GM19467 (cell line): ENCODE results near the gene CFAP206.

Experiments used
- ATAC-seq: cut with Tn5 transposase; IDR thresholded peaks from one replicate; pipeline ENCODE4 v1.9.1; 2021; ENCODE audit warnings: mild to moderate bottlenecking, moderate library complexity; ENCODE audit not compliant: unreplicated experiment

The CFAP206 gene

DNA sequence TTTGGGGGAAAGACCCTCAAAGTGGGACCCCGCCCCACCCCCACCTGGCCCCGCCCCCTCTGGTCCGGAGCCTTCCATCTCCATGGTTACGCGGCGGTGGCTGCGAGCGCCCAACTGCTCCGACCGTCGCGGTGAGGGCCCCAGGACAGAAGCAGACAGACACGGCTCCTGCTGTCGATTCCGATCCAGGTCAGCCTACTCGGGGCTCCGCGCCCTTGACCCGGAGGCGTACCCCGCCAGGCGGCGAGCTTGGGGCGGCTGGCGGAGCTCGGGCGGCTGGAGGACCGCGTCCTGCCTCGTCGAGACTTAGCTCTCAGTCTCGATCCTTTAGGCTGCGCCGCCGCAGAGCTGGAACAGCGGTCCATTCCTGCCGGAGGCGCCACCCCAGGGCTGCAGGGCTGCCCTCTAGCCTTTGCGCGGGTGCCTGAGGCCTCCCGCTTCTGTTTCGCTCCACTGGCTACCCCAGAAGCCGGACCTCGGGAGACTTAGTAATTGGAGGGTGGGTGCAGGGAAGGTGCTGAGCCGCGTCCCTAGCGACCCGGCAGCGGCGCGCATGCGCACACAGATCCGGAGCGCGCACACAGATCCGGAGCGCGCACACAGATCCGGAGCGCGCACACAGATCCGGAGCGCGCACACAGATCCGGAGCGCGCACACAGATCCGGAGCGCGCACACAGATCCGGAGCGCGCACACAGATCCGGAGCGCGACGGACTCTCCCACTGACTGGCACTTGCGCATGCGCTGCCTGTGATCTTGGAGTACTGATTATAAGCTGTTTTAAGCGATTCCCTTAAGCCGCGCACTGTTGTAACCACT is at the start of gene CFAP206:
TSS of gene CFAP206 (plus strand) at position 72 of the 820 bp plus-strand sequence. CDS start 1,868 bp downstream, outside the sequence.
- peak; percentile 81 for ATAC-seq

DNA sequence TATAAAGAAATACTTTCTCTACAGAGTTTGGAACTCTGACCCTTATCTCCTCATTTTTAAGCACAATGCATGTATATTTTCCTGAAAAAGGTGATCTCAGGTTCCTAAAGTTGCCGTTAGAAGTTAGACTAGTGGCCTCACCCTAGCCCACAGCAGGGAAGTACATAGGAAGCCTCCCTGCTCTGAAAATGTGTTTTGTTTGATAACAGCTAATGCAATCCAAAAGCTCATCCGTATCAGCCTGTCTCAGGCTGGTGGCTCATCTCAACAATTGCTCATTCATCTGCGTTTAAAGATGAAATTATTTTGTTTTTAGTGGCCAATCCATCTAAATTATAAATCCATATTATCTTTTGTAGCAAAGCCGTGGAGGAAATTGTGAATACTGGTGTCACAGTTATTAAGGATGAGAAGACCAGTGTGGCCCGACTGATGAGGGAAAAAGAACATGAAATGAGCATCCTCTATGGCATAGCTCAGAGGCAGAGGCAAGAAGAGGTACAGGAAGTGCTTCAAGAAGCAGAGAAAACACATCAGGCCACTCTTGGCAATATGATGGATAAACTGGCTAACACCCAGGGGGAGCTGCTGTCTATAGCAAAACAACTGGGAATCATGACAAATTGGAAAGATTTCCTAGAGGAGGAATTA is 43.0 kb upstream of the CFAP206 start:
- no peak for ATAC-seq

DNA sequence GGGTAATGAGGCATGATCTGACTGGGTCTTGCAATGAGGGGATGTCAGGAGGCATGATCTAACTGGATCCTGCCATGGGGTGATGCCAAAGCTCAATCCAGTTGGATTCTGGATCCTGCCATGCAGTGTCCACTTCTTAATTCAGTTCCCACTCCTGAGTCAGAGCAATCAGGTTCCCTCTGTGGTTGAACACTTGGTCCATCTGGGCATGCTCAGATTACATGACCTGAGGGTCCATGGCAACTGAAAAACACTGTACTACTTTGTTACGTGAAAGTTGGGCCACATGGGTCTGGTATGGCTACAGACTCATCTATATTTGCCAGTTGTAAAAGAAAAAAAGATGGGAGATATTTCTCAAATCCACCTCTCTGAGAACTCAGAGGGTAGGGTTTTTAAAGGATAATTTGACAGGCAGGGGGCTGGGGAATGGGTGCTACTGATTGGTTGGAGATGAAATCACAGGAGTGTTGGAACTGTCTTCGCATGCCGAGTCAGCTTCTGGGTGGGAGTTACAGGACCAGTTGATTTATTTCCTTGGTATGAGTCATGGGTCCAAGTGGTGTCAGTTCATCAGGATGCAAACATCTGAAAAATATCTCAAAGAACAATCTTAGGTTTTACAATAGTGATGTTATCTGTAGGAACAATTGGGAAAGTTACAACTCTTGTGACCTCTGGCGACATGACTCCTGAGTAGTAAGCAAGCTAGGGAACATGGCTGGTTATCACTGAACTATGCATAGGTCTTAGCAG is 41.5 kb upstream of the CFAP206 start:
- ATAC-seq, result no peak

DNA sequence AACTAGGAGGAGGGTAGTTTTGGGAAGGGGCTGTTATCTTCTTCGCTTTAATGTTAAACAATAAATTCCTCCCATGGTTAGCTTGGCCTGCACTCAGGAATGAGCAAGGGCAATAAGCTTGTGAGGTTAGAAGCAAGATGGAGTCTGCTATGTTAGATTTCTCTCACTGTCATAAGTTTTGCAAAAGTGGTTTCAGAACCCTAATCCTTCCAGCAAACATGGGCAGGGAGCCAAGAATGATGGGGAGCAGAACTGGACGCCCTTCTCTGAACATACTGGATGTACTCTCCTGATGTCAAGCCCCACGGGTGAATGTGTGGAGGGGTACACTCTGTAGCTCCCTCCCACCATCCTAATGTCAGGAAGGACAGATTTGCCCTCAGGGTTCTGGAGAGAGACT is 40.9 kb upstream of the CFAP206 start:
- no peak for ATAC-seq

GRCh38 chr6:87373377-87373776 is 34.4 kb upstream of the CFAP206 start:
- no peak for ATAC-seq

DNA sequence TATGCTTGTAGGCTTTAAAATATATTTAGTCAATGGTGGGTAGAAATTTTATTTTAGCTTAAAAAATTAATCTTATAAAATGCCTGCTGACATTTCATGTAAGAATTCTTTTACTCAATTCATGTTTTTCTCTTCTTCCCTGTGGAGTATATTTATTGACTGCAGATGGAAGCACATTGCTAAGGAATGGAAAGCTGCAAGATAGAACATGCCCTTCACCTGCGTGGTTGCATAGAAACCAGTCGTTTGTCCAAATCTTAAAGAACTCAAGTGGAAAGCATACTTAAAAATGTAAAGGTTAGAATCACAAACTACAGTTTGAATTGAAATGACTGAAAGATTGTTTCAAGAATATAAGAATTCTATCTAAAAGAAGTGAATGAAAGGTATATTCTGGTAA is 32.5 kb upstream of the CFAP206 start:
- no peak for ATAC-seq

GRCh38 chr6:87376643-87377042 is 31.1 kb upstream of the CFAP206 start:
- ATAC-seq, result no peak

DNA sequence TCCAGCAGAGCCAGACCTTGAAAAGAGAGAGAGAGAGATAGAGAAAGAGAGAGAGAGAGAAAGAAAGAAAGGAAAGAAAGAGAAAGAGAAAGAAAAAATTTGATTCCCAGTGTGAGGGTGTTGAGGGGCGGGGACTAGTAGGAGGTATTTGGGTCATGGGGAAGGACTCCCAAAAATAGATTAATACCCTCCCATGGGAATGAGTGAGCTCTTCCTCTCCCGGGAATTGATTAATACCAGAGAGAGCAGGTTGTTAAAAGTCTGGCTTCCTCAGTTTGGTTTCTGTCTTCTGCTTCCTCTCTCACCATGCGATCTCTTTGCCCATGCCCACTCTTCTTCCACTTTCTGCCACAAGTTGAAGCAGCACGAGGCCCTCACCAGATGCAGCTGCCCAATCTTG is 28.8 kb upstream of the CFAP206 start:
- no peak for ATAC-seq

- ATAC-seq, result no peak
Measured at GRCh38 chr6:87382861-87383260, 24.9 kb upstream of the CFAP206 start.

GRCh38 chr6:87384038-87384437 is 23.7 kb upstream of the CFAP206 start:
- no peak for ATAC-seq

DNA sequence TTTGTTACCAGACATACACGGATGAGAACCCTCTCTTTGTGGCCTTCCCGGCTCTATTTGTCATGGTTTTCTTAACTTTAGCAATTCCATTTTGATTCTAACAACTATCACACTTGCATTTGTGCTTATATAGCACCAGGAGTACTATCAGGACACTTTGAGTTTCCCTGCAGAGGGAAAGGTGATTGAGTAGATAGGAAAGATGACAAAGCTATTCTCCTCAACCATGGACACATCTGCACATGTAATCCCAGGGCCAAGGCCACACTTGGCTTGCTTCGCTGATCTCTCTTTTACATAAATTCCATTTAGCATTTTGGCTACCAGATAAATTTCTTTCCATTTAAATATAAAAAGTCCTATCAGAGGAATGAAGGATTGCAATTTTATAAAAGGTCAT is 23.3 kb upstream of the CFAP206 start:
- no peak for ATAC-seq

DNA sequence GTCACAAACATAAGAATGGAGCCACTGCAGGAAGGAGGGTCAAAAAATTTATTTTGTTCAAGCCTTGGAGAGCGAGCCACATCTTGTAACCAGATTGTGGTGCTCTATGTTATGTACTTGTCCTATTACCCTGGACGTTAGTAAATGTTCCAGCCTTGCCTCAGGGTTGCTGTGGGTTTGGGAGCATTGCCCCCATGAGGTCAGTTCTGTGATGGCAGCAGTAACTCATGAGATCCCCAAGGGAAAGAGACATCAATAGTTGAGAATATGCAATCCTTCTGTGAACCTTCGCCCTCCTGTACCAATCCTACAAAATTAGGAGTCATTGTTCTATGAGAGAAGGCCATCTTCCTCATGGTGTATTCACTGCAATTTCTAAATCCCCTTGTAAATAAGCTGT is 16.4 kb upstream of the CFAP206 start:
- no peak for ATAC-seq

DNA sequence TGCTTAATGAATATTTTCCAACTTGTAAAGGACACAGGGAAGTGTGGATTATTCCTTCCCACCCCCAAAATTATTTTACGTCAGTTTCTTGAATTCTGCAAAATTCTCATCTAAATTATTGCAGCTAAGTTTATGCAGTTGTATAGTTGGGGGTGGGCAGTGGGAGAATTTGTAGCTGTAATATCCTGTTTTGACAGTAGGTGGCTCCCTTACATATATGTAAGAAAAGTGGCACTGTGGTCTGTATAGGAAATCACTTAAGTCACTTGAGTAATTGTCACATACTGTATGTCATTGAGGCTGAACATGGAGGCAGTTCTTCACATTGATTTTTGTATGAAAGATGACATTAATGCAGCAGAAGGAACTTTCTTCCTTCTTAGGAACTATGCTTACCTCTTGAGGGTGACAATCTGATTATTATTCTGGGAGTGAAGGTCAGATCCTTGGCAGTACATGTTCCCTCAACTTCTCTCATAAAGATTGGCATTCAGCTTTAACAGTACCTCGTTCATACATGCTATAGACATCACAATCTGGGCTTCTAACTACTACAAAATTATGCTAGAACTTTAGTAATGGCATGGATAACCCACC is 14.6 kb upstream of the CFAP206 start:
- peak; percentile 58 for ATAC-seq

DNA sequence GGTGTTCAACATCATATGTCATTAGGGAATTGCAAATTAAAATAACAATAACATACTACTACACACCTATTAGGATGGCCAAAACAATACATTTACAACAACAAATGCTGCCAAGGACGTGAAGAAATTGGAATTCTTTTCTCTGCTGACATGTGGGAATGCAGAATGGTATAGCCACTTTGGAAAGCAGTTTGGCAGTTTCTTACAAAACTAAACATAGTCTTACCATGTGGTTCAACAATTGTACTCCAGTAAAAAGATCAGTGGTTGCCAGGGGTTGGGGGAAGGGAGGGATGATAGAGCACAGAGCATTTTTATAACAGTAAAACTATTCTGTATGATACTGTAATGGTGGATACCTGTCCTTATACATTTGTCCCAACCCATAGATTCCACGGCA is 12.3 kb upstream of the CFAP206 start:
- no peak for ATAC-seq

GRCh38 chr6:87396595-87397392 is 11.0 kb upstream of the CFAP206 start:
- peak; percentile 82 for ATAC-seq

GRCh38 chr6:87397656-87398055 is 10.1 kb upstream of the CFAP206 start:
- no peak for ATAC-seq

DNA sequence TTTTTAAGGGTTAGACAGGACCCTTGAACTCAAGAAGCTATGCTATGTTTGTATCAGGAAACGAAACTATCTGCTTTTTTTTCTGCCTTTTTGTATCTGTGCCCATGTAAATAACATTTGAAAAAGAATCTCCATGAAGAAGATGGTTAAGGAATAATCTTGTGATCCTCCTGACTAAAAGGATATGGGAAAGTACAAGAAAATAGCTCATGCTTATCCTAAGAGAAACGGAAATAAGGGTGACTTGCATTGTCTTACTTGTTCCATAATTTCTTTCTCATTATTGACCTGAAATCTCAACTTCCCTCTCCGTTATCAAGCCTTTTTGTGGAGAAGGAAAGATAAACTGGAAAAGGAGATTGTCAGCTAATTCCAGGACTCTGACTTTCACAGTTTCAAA is 5.9 kb upstream of the CFAP206 start:
- no peak for ATAC-seq

DNA sequence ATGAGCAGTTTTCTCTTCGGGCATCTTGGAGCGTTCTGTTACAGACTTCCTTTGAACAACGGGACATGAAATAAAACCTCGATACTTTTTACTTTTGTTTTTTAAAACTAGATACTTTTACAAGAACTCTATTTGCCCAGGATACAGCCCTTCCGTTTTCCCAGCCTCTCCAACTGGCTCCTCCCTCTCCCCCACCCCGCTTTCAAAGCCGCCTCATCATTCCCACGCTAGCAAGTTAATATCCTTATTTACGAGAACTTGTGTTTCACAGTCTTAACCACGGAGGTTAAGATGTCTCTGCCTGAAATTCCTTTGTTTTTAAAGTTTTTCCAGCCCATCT is 241 bp upstream of the CFAP206 start:
- ATAC-seq, result no peak

- peak; percentile 10 for ATAC-seq
Measured at GRCh38 chr6:87408721-87409155, 966 bp downstream of the CFAP206 start.

- ATAC-seq, result no peak
Measured at GRCh38 chr6:87419266-87419665, 11.5 kb downstream of the CFAP206 start.

- no peak for ATAC-seq
Measured at GRCh38 chr6:87420360-87420759, 12.6 kb downstream of the CFAP206 start.
